Left ventricle myocardium inferior (tissue), 1 donor: ENCODE measurements around the gene KLKB1. TPM values are rescaled to one million over a fixed set of nuclear protein-coding genes. Genes with fewer than 3 reads are reported as not detected.

ENCODE experiments used
- DNase-seq: peaks from one replicate; pipeline ENCODE4 v3.0.0-alpha.2; 2020
- H3K27ac ChIP-seq: fragments of 200-600 bp; replicated peaks from 2 replicates; pipeline ENCODE4 v1.8.0; 2021
- H3K27me3 ChIP-seq: fragments of 200-600 bp; 2 replicates; pipeline ENCODE4 v1.8.0; 2021; ENCODE audit warnings: low read depth
- H3K36me3 ChIP-seq: fragments of 200-600 bp; 2 replicates; pipeline ENCODE4 v1.8.0; 2021
- H3K4me1 ChIP-seq: fragments of 200-600 bp; 2 replicates; pipeline ENCODE4 v1.8.0; 2021
- H3K4me3 ChIP-seq: fragments of 200-600 bp; 2 replicates; pipeline ENCODE4 v1.8.0; 2021; ENCODE audit warnings: mild to moderate bottlenecking, moderate library complexity
- H3K9me3 ChIP-seq: fragments of 200-600 bp; replicated peaks from 2 replicates; pipeline ENCODE4 v1.8.0; 2021
- CTCF ChIP-seq: fragments of 200-600 bp; IDR thresholded peaks from 2 replicates; pipeline ENCODE4 v1.8.0; 2021; ENCODE audit warnings: antibody characterized with exemption, mild to moderate bottlenecking, borderline replicate concordance
- intact Hi-C: fragments of 100-400 bp; cut with micrococcal nuclease; formaldehyde crosslinking; loops from one replicate; pipeline ENCODE4 v1.11.0; 2022
- total RNA-seq: library from RNA; stranded (reverse); fragmentation: NEBNext Ultra II Directional; extraction: Animal tissue kit (Norgen Biotek cat#: 25700); gene quantifications from one replicate; pipeline ENCODE4 v1.2.1, GENCODE V29; 2021
- donor health status: DM: no; HTN: yes; CAD: no; lungs with severe emphysema.

KLKB1 gene
- total RNA-seq, 1 donor from 2014 or later = 0.74 TPM

GRCh38 chr4:186298031-186298647, 70.8 kb downstream of the KLKB1 start:
- intact Hi-C loops = no loop called here
- Histone ChIP-seq H3K4me1 (no peaks in the 10 kb centered on the region), H3K36me3 (no peaks in the 10 kb centered on the region), H3K27me3 (peaks cover 86% of the 10 kb centered on the region), H3K4me3 (no peak overlapping the region), H3K9me3 (no peaks in the 10 kb centered on the region), H3K27ac (no peak overlapping the region)
- no peak for TF ChIP-seq CTCF
- no peak for DNase-seq

GRCh38 chr4:186299291-186299690, 72.0 kb downstream of the KLKB1 start:
- peaks cover 88% of the 10 kb centered on the region for H3K27me3 ChIP-seq
- no peak for DNase-seq
- H3K36me3 ChIP-seq = no peaks in the 10 kb centered on the region
- intact Hi-C loops = no loop called here
- no peaks in the 10 kb centered on the region for H3K4me1 ChIP-seq
- H3K4me3 ChIP-seq = no peak overlapping the region
- no peak overlapping the region for H3K27ac ChIP-seq
- no peaks in the 10 kb centered on the region for H3K9me3 ChIP-seq
- no peak for TF ChIP-seq CTCF

- intact Hi-C loops = no loop called here
- no peak overlapping the region for H3K27ac ChIP-seq
- no peak for TF ChIP-seq CTCF
- DNase-seq = no peak
- H3K9me3 ChIP-seq = no peaks in the 10 kb centered on the region
- H3K27me3 ChIP-seq = peaks cover 89% of the 10 kb centered on the region
- no peak overlapping the region for H3K4me3 ChIP-seq
- no peaks in the 10 kb centered on the region for H3K36me3 ChIP-seq
- no peaks in the 10 kb centered on the region for H3K4me1 ChIP-seq
Observed at GRCh38 chr4:186300659-186301390, 73.5 kb downstream of the KLKB1 start.

GRCh38 chr4:186304216-186304615, 76.9 kb downstream of the KLKB1 start:
- no peak for DNase-seq
- no peak for TF ChIP-seq CTCF
- H3K36me3 ChIP-seq = no peaks in the 10 kb centered on the region
- intact Hi-C loops = no loop called here
- no peak overlapping the region for H3K27ac ChIP-seq
- peaks cover 72% of the 10 kb centered on the region for H3K27me3 ChIP-seq
- H3K9me3 ChIP-seq = no peaks in the 10 kb centered on the region
- peaks cover 11% of the 10 kb centered on the region for H3K4me1 ChIP-seq
- H3K4me3 ChIP-seq = no peak overlapping the region

GRCh38 chr4:186304866-186305505, 77.7 kb downstream of the KLKB1 start:
- no peak for DNase-seq
- no peak for TF ChIP-seq CTCF
- Histone ChIP-seq H3K9me3 (no peaks in the 10 kb centered on the region), H3K27me3 (peaks cover 70% of the 10 kb centered on the region), H3K36me3 (no peaks in the 10 kb centered on the region), H3K4me1 (peaks cover 11% of the 10 kb centered on the region), H3K27ac (no peak overlapping the region), H3K4me3 (no peak overlapping the region)
- intact Hi-C loops = no loop called here
